ENCODE data around the gene MRPS22.

Gene MRPS22

GRCh38 chr3:139301183-139301582 is 42.6 kb upstream of the MRPS22 start:
- TF ChIP-seq CTCF (IDR thresholded peaks at IDR 0.05; ENCODE audit: insufficient read depth, missing control alignments), result no peak
- no peak for FAIRE-seq
- no peak for DNase-seq (ENCODE audit: insufficient read length, low spot score)

DNA sequence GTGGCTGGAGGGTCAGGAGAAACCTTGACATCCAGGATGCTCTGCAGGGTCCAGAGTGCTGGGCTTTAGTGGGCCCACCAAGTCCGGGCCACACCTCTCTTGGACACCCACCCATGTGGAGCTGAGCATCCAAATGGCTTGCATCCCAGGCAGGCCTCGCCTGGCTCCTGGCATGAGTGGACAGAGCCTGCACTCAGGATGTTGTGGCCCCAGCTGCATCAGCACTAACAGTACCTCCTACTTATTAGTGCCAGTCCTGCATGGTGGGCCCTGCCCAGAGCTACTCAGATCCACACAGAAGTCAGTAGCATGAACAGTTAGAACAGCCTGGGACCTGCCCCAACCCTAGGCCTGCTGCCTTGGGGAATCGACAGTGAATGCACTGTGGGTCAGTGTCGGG is 42.2 kb upstream of the MRPS22 start:
- FAIRE-seq, result no peak
- no peak for TF ChIP-seq CTCF (IDR thresholded peaks at IDR 0.05; ENCODE audit: insufficient read depth, missing control alignments)
- no peak for DNase-seq (ENCODE audit: insufficient read length, low spot score)

DNA sequence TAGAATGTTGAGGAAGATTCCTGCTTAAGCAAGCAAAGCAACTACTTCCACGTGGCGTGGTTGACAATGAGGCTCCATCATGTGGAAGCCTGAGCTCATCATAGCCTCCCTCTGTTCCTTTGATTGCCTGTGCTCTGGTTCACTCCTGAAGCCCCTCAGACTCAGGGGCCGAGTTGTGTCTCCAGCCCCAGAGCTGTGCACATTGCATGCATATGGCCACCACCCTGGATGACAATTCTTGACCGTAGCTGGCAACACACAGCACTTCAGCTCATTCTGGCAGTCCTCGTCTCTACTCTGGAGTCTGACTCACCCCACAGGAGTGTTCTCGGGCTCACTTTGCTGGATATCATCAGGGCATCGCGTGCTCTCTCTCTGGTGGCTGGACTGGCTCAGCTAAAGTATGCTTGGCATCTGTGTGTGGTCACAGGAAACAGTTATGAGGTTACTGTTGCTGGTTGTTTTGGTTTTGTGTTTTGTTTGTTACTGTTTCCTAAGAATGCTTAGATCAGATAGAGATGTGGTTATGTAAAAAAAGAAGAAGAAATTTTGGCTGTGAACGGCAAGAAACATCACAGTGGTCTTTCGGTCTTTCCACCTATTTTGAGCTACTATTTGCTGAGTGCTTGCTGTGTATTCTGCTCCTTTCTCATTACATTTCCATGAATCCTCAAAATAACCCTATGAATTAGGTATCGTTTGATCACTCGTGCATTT is 41.6 kb upstream of the MRPS22 start:
- no peak for TF ChIP-seq CTCF (IDR thresholded peaks at IDR 0.05; ENCODE audit: insufficient read depth, missing control alignments)
- DNase-seq (ENCODE audit: insufficient read length, low spot score) (no peak), FAIRE-seq (no peak)

- FAIRE-seq, result no peak
- no peak for DNase-seq (ENCODE audit: insufficient read length, low spot score)
- TF ChIP-seq CTCF (IDR thresholded peaks at IDR 0.05; ENCODE audit: insufficient read depth, missing control alignments), result no peak
These were observed 41.1 kb upstream of the MRPS22 start for GRCh38 chr3:139302801-139303113.

DNA sequence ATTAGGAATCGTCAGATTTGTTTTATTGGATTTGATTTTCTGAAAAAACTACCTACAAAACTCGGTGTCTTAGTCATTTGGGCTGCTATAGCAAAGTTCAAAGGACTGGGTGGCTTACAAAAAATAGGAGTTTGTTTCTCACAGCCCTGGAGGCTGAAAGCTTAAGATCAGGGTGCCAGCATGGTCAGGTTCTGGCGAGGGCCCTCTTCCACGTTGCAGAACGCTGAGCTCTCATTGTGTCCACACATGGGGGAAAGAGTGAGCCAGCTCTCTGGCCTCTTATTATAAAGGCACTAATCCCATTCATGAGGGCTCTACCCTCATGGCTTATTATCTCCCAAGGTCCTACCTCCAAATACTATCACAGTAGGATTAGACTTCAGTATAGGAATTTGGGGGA is 40.6 kb upstream of the MRPS22 start:
- no peak for TF ChIP-seq CTCF (IDR thresholded peaks at IDR 0.05; ENCODE audit: insufficient read depth, missing control alignments)
- DNase-seq (ENCODE audit: insufficient read length, low spot score) (no peak), FAIRE-seq (no peak)

DNA sequence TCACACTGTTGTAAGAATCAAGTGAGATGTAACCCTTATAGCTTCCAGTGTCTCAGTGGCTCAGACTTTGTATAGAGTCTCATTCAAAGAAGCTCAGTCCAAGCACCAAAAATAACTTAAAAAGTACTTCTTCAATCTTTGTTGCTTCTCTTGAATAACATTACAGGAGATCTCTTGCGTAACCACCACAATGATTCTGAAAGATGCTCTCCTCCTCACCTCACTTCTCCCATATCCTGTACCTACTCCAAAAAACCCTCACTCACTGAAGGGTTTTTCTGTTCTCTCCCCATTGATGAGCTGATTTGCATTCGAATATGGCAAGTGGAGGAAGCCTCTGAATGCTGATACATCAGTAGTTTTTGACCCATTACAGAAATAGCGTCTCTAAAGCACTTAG is 39.4 kb upstream of the MRPS22 start:
- DNase-seq (ENCODE audit: insufficient read length, low spot score) (no peak), FAIRE-seq (no peak)
- no peak for TF ChIP-seq CTCF (IDR thresholded peaks at IDR 0.05; ENCODE audit: insufficient read depth, missing control alignments)

DNA sequence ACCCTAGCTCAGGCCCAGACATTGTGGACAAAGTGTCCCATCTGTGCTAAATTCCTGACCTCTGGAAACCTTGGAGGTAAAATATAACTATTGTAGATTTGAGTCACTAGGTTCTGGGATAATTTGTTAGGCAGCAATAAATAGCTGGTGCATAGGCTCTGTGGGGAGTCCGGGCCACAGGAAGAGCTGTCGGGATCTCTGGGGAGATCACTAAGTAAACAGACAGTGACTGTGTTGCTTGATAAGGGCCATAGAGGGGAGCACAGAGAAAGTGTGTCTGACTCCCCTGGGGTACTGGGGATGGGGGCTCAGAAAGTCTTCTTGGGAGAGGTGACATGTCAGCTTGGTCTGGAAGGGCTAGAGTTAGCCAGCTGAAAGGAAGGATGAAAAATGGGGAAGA is 37.7 kb upstream of the MRPS22 start:
- no peak for DNase-seq (ENCODE audit: insufficient read length, low spot score)
- no peak for TF ChIP-seq CTCF (IDR thresholded peaks at IDR 0.05; ENCODE audit: insufficient read depth, missing control alignments)
- FAIRE-seq, result no peak

Measured in D721Med (cell line).